ENCODE measurements around the gene TM2D3.
A peak's percentile ranks its signal among the peaks of the same experiment; 100 is the strongest.
"Not testable (repeated sequence)": the region's sequence is repeated elsewhere in the genome, so short reads cannot be mapped to it uniquely, and the experiment has no call there.

Gene TM2D3

DNA sequence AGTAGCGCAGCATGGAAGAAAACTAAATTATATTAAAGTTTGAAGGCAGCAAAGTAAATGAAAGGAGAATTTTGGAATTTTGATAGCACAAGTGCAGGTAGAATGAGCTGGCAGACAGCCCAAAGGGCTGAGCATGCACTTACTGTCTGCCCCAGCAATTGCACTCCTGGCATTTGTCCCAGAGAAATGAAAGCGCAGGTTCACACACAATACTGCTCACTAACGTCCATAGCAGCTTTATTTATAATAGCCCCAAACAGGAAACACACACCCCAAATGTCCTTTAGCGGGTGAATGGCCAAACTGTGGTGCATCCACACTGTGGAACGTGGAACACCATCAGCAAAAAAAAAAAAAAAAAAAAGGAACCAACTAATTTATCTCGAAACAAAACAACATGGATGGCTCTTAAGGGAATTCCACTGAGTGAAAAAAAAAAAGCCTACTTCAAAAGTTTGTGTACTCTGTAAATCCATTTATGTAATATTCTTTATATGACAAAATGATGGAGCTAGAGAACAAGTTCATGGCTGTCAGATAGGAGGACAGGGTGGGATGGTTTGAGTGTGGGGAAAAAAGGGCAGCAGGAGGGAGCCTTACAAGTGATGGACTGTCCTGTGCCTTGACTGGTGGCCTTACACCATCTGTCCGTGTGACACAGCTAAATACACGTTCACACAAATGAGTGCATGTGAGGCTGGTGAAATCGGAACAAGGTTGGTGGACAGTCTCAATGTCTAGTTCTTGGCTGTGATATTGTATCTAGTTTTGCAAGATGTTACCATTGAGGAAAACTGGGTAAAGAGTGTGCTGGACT lies 6.0 kb upstream of the TM2D3 start:
- no peak for DNase-seq (ENCODE audit: low read depth)
- no peak overlapping the region for H3K4me3 ChIP-seq (ENCODE audit: low read depth, low read length)

DNA sequence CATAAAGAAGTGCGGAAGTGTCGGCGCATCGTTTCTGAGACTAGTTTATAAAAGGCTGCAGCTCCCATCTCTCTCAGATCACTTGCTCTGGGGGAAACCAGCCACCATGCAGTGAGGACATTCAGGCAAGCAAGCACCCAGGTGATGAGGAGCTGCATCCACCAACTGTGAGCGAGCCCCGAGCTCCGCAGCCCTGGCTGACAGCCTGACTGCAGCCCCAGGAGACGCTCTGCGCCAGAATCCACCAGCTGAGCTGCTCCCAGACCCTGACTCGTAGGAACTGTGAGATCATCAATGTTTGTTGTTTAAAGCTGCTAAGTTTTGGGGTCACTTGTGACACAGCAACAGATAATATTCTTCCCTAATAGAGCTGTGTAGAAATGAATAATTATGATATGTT lies 5.0 kb upstream of the TM2D3 start:
- DNase-seq (ENCODE audit: low read depth), result no peak
- H3K4me3 ChIP-seq (ENCODE audit: low read depth, low read length), result no peak overlapping the region

DNA sequence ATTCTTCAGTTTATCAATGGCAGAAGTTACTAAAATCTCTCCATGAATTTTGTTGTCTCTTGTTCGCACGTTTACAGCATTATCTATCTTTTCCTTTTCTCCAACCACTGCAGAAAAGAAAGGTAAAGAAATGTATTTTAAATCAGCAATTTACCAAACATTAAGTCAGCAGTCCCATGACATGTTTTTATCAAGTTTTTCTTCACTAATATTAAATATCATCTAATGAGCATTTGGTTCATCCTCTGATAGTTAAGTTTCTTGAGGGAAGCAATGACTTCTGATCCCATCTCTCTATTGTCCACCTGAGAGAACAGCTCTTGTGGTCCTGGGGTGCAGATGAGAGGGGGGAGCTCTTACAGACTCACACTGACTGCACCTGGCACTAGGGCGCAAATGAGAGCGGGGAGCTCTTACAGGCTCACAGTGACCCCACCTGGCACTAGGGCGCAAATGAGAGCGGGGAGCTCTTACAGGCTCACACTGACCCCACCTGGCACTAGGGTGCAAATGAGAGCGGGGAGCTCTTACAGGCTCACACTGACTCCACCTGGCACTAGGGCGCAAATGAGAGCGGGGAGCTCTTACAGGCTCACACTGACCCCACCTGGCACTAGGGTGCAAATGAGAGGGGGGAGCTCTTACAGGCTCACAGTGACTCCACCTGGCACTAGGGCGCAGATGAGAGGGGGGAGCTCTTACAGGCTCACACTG lies 2.6 kb upstream of the TM2D3 start:
- not testable (repeated sequence) for H3K4me3 ChIP-seq (ENCODE audit: low read depth, low read length); DNase-seq (ENCODE audit: low read depth)

DNA sequence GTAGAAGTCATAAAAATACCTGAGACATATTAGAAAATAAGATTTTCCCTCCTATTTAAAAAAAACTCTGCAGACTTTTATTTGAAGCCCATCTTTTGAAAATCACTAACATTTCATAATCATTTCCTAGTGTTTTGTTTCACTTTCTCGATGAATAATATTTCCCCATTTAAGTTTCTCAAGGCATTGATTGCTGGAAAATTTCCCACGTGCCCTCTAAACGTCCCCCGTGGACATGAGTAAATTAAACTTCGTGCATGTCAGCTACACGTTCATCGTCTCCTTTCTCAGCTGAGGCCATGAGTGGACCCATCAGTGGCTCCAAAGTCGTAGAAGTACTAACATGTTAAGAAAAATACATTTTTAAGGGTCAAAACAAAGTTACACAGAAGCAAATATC lies 2.0 kb upstream of the TM2D3 start:
- no peak for DNase-seq (ENCODE audit: low read depth)

DNA sequence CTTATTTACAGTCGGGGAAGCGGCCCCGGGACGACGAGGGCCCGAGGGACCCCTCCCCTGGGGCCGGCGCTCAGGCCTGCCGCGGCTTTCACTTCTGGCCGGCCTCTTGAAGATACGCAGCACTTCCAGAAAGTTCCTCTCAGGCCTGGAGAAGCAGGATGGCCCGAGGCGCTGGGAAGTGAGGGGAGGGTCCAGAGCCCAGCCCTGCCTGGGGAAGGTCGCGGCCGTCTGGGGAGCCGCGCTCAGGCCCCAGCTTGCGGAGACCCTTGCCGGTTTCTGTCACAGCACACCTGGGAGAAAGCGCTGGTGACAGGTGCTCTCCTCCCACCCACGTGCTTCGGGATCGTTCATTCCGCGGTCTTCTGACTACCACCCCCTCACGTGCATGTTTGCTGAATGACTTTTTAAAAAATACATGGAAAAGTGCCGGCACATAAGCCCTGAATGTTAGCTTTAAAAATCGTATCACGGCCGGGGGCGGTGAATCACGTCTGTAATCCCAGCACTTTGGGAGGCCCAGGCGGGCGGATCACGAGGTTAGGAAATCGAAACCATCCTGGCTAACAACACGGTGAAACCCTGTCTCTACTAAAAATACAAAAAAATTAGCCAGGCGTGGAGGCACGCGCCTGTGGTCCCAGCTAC lies 727 bp upstream of the TM2D3 start:
- peak overlapping the region; percentile 84 for H3K4me3 ChIP-seq (ENCODE audit: low read depth, low read length)
- DNase-seq (ENCODE audit: low read depth), result no peak

More for the DNA sequence above, 2.0 kb upstream of the TM2D3 start:
- no peak overlapping the region for H3K4me3 ChIP-seq (ENCODE audit: low read depth, low read length)

DNA sequence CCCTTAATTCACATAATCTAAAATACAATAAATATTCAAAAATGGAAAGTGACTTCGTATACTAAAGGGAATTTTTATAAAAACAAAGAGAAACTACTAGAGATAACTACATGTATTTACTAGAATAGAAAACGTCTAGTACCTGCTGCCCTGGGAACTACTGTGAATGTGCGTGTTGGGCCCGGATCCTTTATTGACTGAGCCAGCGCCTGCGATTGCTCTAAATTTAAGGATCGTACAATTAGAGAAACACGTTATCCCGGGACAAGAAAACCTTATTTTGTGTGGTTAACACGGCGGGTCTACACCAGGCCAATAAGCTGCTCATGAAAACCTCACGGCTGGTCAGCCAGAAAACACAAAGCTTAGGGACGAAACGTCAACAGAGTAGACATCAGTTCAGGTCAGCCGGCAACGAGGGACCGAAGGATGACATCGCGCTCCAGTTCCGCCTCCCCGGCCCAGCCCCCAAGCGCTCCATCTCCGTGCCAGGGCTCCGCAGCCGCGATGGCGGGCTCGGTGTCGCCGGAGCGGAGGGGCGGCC lies 555 bp downstream of the TM2D3 start:
- H3K4me3 ChIP-seq (ENCODE audit: low read depth, low read length), result peak overlapping the region; percentile 84
- no peak for DNase-seq (ENCODE audit: low read depth)

DNA sequence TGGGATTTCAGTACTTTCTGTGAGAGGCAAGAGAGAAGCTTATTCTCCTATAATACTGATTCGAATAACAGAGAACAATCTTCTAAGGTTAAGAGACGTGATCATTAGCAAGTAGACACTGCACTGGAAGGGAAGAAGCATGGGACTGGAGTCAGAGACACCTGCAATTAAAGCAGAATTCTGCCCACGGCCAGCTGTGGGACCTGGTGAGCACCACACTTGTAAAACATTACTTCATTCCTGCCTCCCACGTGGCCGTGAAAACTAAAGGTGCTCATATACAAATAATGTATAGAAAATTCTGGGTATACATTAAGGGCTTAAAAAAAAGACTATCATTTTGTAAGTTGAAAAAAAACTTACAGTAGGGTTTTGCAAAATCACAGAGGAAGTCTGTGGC lies 2.0 kb downstream of the TM2D3 start:
- H3K4me3 ChIP-seq (ENCODE audit: low read depth, low read length), result no peak overlapping the region
- no peak for DNase-seq (ENCODE audit: low read depth)

DNA sequence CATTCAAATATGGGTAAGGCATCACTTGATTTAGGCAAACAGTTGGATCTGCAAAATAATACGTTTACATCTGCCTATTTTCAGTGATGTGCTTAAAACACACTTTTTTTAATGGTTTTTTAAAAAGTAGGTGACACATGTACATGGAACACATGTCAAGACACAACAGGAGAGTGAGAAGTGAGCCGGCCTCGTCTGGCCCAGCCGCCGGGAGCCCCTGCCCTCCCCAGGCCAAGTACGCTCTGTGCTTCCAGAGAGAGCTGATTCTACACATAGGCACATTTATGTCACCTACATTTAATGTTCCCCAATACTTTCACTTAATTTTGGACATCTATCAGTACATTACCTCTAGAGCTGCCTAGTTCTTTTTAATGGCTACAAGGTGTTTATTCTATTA lies 3.8 kb downstream of the TM2D3 start:
- H3K4me3 ChIP-seq (ENCODE audit: low read depth, low read length), result no peak overlapping the region
- DNase-seq (ENCODE audit: low read depth), result no peak

DNA sequence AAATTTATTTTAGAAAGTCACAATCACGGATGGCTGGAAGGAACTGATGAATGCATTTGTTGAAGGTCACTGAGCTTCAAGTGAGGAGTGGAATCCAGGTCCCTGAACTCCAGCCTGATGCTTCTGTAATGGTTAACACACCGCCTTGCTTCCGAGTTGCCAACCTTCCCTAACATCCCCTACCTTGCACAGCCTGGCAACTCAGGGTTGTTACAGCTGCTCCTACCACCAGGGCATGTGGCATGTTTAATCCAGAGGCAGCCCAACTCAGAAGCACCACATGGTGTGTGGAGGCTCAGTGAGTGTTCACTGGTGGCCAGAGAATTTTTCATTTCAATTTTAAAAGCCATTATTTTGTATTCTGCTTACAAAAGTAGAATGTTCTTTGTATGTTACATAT lies 4.9 kb downstream of the TM2D3 start:
- no peak for DNase-seq (ENCODE audit: low read depth)
- H3K4me3 ChIP-seq (ENCODE audit: low read depth, low read length), result no peak overlapping the region

DNA sequence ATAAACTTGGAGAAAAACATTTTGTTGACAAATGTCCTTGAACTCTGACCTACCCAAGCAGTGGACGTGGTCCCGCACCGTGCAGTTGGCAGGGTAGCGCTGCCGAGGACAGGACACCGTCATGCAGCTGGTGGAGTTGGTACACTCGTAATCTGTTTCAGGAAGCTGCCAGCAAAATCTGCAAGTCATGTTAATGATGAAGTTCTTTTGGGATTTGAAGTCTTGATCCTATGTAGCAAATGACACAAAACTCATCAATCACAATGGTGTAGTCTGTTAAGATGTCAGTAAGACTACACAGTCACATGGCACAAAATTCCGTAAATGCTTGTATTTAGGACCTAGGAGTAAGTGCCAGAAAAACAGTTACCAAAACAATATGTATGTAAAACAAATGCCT lies 5.5 kb downstream of the TM2D3 start:
- DNase-seq (ENCODE audit: low read depth), result no peak

DNA sequence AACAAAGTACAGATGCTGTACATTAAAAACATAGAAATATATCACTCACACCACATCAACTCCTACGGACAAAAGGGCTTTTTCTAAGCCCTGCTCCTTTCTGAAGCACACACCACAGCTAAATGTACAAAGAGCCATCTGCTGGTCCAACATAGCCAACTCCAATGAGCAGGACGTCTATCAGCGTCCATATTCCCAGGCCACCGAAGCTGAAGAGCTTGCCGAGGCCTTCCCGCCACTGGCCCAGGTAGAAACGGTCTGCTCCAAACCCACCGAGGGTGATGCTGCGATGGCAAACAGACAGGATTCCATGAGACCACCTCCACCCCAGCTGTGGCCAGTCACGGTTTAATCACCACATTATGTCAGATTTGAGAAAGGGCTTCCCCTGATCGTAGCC lies 9.8 kb downstream of the TM2D3 start:
- no peak overlapping the region for H3K4me3 ChIP-seq (ENCODE audit: low read depth, low read length)
- no peak for DNase-seq (ENCODE audit: low read depth)

More for the DNA sequence above, 5.5 kb downstream of the TM2D3 start:
- H3K4me3 ChIP-seq (ENCODE audit: low read depth, low read length), result no peak overlapping the region

DNA sequence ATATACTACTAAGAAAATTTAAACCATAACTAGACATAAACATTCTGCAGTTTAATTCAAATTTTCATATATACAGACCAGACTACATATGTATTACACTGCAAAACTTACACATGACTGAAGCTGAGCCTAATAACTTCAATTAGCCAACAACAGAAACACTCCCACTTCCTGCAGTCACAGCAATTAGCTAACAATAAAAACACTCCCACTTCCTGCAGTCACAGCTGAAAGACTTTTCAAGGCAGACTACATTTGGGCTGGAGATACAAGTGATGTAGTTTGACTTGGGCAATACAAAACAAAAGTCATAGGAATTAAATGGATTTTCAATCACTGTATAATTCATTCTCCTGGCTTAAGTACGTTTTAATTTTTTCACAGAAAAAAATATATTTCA lies 10.3 kb downstream of the TM2D3 start:
- no peak for DNase-seq (ENCODE audit: low read depth)
- no peak overlapping the region for H3K4me3 ChIP-seq (ENCODE audit: low read depth, low read length)

DNA sequence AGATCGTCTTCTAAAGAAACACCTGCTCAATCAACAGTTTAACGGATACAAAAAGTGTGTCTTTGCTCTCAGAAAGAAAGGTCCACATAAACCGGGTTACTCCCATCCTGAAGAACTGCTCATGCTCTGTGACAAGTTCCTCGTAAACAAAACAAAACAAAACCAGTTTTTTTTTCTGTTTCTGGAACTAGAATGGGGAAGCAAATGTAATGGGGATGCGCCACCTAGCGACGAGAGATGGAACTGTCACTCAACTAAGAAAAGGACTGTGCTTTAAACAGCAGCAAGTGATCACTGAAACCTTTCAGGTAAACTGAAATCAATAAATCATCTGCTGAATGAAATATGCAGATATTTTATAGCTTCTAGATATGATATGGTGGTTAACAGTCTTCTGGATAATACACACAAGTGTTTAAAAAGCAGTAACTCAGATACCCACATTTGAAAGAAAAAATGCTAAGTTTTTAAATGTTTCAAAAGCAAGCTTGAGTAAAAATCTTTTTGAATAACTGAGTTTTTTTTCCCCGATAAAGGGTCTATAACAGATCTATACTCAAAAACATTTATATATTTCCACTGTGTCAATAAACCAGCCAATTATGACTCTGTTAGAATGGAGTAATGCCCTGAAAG lies 10.9 kb downstream of the TM2D3 start:
- DNase-seq (ENCODE audit: low read depth), result no peak
- no peak overlapping the region for H3K4me3 ChIP-seq (ENCODE audit: low read depth, low read length)

DNA sequence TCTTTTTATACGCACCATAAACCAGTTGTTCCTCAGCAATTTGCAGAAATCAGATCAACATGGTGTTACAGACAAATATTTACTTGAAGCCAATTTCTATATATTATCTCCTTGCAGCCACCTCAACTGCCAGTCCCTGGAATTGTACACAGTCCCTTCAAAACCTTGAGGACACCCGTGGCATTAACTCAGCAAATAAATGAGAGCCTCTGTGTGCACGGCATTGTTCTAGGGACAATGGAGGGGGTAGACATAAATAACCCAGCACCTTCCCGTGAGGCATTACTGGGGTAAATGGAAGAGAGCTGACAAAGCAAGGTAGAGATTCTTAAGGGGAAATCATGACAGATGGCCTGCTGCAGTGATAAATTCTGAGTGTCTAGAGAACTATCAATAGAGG lies 12.5 kb downstream of the TM2D3 start:
- no peak overlapping the region for H3K4me3 ChIP-seq (ENCODE audit: low read depth, low read length)
- DNase-seq (ENCODE audit: low read depth), result no peak

DNA sequence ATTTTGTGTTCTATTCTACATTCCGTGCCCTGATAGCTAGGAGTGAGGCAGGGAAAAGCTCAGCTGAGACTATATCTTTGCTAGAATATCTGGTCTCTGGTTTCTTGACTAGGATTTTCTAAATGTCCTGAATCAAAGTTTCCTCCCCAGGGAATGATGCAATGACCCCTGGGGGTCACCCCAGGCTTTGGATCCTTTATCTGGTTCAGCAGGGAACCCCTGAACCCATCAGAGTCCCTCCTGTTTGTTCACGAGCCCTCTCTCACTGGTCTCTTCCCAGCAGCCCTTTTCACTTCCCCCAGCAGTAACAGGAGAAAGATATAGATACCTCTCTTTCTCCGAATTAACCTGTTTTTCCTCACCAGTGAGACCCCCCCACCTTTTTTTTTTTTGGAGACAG lies 14.3 kb downstream of the TM2D3 start:
- no peak for DNase-seq (ENCODE audit: low read depth)
- H3K4me3 ChIP-seq (ENCODE audit: low read depth, low read length), result no peak overlapping the region

DNA sequence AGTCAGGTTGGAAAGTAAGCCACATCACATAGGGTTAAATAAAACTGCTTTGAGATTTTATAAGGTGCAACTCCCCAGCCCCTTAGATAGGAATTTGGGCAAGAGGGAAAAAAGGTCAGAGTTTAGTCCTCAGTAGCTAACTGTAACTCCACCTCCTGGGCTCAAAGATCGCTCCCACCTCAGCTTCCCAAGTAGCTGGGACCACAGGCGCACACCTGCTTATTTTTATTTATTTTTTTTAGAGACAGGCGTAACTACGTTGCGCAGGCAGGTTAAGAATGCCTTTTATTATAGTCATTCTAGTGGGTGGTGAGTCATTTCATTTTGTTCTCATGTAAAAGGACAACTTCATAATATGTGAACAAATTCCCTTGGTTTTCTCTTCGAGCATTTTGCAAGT lies 14.7 kb downstream of the TM2D3 start:
- DNase-seq (ENCODE audit: low read depth), result no peak
- H3K4me3 ChIP-seq (ENCODE audit: low read depth, low read length), result no peak overlapping the region

DNA sequence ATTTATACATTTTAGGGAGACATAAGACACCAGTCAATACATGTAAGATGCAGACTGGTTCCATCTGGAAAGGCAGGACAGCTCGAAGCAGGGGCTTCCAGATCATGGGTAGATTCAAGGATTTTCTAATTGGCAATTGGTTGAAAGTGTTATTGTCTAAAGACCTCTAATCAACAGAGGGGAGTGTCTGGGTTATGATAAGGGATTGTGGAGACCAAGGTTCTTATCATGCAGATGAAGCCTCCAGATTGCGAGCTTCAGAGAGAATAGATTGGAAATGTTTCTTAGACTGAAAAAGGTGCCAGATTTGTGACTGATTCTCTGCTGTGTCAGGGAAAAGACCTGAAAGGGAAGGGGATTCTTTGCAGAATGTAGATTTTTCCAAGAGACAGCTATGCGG lies 15.1 kb downstream of the TM2D3 start:
- no peak for DNase-seq (ENCODE audit: low read depth)
- no peak overlapping the region for H3K4me3 ChIP-seq (ENCODE audit: low read depth, low read length)

DNA sequence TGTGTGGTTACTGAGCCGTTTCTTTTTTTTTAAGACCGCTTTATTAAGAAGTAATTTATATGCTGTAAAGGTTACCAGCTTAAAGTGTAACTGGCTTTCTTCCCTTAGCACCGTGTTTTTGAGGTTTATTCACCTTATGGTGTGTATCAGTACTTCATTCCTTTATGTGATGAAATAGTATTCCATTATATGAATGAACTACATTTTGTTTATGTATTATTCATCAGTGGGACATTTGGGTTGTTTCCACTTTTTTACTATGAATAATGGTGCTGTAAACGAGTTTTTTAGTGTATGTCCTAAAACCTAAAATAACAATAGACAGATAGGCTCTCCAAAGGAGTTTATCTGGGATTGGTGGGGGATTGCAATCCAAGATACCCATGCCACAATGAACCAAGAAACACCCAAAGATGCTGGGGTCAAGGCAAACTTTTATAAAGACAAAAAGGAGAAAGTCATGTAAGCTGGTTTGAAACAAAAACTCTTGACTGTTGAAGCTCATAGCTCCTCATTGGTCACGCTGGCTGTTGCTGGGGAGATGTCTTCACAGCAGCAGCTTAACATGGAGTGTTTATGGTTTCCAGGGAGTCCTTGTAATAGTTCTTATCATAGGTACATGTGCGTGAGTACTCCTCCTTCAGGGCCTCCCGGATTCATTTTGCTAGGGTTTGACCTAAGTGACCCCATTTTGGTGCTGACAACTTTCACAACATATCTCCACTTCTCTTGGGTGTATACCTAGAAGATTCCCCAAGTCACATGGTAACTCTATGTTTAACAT lies 16.0 kb downstream of the TM2D3 start:
- no peak overlapping the region for H3K4me3 ChIP-seq (ENCODE audit: low read depth, low read length)
- no peak for DNase-seq (ENCODE audit: low read depth)

DNA sequence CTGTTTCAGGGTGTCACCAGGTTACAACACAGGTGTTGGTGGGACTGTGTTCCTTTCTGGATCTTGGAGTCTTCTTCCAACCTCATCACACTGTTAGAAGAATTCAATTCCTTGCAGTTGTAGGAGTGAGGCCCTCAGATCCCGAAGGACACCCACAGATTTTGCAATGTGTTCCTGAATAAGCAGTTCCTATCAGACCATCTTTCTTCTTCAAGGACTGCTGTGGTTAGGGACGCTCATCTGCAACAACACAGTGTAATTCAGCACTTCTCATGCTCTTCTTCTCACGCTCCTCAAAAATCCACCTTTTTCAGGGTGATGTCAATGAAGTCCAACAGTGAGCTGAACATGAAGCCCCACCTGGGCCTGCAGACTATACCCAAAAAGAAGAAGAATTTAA lies 18.8 kb downstream of the TM2D3 start:
- DNase-seq (ENCODE audit: low read depth), result no peak
- no peak overlapping the region for H3K4me3 ChIP-seq (ENCODE audit: low read depth, low read length)

Measured in skeletal muscle cell (primary cell).